K562 (cell line): Measurements from ENCODE around the gene METRN.

Experiments used
- ATF4 ChIP-seq: fragments of 450-650 bp; formaldehyde crosslinking; IDR thresholded peaks from 2 replicates; pipeline ENCODE4 v1.4.0; 2022; ENCODE audit warnings: mild to moderate bottlenecking, moderate library complexity
- CTCF ChIP-seq, 3 experiments: IDR thresholded peaks in 2 of 3; conservative IDR thresholded peaks in 1 of 3; 2 replicates each; pipeline ENCODE4 v1.5.1; 2011 to 2012; ENCODE audit warnings: low read length in 3 of 3, mild to moderate bottlenecking in 3 of 3, control low read depth in 2 of 3, improper control_type of control experiment in 1 of 3, inconsistent platforms in 1 of 3, low read depth in 1 of 3, mixed read lengths in 1 of 3, moderate library complexity in 1 of 3; ENCODE audit not compliant: insufficient read depth in 2 of 3
- EGR1 ChIP-seq: fragments of 450-650 bp; conservative IDR thresholded peaks from 2 replicates; pipeline ENCODE4 v1.6.1; 2017; ENCODE audit warnings: mild to moderate bottlenecking
- ETV6 ChIP-seq, 3 experiments: fragments of 150-350 bp in 1 of 3; sonication (generic) in 1 of 3; formaldehyde crosslinking in 1 of 3; IDR thresholded peaks; 2 replicates each; pipeline versions ENCODE4 v1.6.1 to v1.8.0; 2014 to 2022; ENCODE audit warnings: borderline replicate concordance in 2 of 3, low read depth in 2 of 3, antibody characterized with exemption in 1 of 3, low read length in 1 of 3, mild to moderate bottlenecking in 1 of 3, missing genetic modification reagents in 1 of 3
- GABPA ChIP-seq: fragments of 200-800 bp; sonication (Bioruptor generic); conservative IDR thresholded peaks from 2 replicates; pipeline ENCODE4 v1.6.1; 2016; ENCODE audit warnings: low read depth, missing genetic modification characterization, missing compliant biosample characterization
- NBN ChIP-seq: fragments of 450-650 bp; IDR thresholded peaks from 2 replicates; pipeline ENCODE4 v1.6.1; 2016; ENCODE audit warnings: low read depth, mild to moderate bottlenecking
- NCOA1 ChIP-seq: fragments of 450-650 bp; IDR thresholded peaks from 2 replicates; pipeline ENCODE4 v1.6.1; 2016; ENCODE audit warnings: low read depth
- POLR2AphosphoS5 ChIP-seq: IDR thresholded peaks from 2 replicates; pipeline ENCODE4 v1.6.1; 2011; ENCODE audit warnings: mild to moderate bottlenecking, low read depth, low read length, moderate library complexity; ENCODE audit not compliant: control insufficient read depth, insufficient read depth
- SMC3 ChIP-seq: conservative IDR thresholded peaks from 2 replicates; pipeline ENCODE4 v1.6.1; 2011; ENCODE audit warnings: low read depth, low read length, improper control_type of control experiment; ENCODE audit not compliant: insufficient read depth
- SPI1 ChIP-seq: IDR thresholded peaks from 2 replicates; pipeline ENCODE4 v1.6.1; 2011; ENCODE audit warnings: low read depth, low read length, control low read depth, borderline replicate concordance
- USF1 ChIP-seq: sonication (generic); formaldehyde crosslinking; IDR thresholded peaks from 2 replicates; pipeline ENCODE4 v1.9.0; 2022; ENCODE audit warnings: mild to moderate bottlenecking, missing genetic modification reagents
- USF2 ChIP-seq: sonication (generic); formaldehyde crosslinking; IDR thresholded peaks from 2 replicates; pipeline ENCODE4 v1.5.0; 2020; ENCODE audit warnings: missing genetic modification reagents
- ZEB2 ChIP-seq: fragments of 450-650 bp; IDR thresholded peaks from 2 replicates; pipeline ENCODE4 v1.6.1; 2016

- TF ChIP-seq USF1 (CRISPR knock-in tag): no peak
- TF ChIP-seq USF2: no peak
- no peak for TF ChIP-seq POLR2AphosphoS5
- no peak for TF ChIP-seq ETV6 (IDR thresholded peaks at IDR 0.05; ENCODE audit: borderline replicate concordance in 1 of 2, low read depth in 2 of 2, low read length in 1 of 2)
- TF ChIP-seq ETV6 (CRISPR knock-in tag; IDR thresholded peaks at IDR 0.05; ENCODE audit: borderline replicate concordance): no peak
- TF ChIP-seq NBN: no peak
- TF ChIP-seq ATF4 (CRISPR knock-in tag): no peak
- TF ChIP-seq NCOA1: no peak
- no peak for TF ChIP-seq CTCF (IDR thresholded peaks at IDR 0.05 in 2 of 3, conservative IDR thresholded peaks at IDR 0.05 in 1 of 3; ENCODE audit: insufficient read depth in 2 of 3, low read depth in 1 of 3, low read length in 3 of 3)
- TF ChIP-seq SPI1: no peak
- TF ChIP-seq ZEB2: no peak
- TF ChIP-seq EGR1: no peak
- no peak for TF ChIP-seq GABPA
- TF ChIP-seq SMC3: no peak
Measured at GRCh38 chr16:673399-673991, 41.4 kb upstream of the METRN start.
